HG03521 (cell line): ENCODE results near the gene ARVCF.

Source experiments
- ATAC-seq: cut with Tn5 transposase; IDR thresholded peaks from one replicate; pipeline ENCODE4 v1.9.1; 2021; ENCODE audit warnings: mild to moderate bottlenecking, moderate library complexity; ENCODE audit not compliant: unreplicated experiment

ARVCF gene

DNA sequence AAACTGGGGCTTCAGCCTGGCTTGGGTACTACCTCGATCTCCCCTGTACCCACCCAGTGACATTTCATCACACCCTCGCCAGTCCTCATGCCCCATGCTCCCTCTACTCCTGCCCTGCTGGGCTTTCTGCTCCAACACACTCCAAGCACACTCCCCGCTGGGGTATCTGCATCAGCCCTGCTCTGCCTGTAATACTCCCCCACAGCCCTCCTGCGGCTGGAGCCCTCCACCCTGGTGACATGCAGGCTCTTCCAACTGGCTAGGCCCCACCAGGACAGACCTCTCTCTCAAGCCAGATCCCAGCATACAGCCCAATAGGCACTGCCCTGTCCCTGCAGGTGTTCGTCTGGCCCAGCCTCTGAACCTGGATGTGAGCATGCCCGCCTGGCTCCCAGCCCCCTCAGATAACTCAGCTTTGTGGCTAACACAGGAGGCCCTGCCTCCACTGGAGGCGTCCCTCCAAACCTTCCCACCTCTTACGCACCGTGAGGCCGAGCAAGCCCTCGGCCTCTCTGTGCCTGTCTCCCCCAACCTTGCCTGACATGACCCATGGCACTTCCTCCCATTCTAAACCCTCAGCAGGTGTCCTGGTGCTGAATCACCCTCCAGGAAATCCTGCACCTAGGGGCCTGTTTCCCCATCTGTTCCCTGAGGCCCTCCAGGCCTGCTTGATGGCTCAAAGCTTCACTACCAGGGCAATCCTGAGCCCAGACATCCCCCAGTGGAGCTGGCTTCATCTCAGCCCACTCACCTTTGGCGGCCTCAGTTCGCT, 41.5 kb downstream of the ARVCF start:
- no peak for ATAC-seq

DNA sequence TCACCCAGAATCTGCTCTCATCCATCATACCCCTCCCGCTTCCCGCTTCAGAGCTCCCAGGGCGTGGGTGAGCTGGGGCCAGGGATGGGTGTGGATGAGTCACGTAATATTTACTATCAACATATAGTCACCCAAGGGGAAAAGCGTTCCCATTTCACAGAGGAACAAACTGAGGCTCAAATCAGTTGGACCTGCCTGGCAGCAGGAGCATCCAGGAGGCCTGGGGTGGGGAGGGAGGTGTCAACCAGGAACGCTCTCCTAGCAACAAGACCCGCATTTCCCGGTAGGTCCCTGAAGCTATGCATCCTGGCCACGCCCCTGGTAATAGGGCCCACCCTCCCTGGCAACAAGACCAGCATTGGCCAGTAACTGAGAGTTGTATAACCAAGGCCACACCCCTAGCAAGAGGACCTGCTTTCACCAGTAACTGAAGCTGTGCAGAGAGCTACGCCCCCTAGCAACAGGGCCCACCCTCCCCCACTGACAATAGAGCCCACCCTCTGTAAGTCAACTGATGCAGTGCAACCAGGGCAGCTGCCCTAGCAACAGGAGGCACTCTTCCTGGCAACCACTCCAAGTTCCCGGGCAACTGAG, 42.3 kb downstream of the ARVCF start:
- no peak for ATAC-seq

DNA sequence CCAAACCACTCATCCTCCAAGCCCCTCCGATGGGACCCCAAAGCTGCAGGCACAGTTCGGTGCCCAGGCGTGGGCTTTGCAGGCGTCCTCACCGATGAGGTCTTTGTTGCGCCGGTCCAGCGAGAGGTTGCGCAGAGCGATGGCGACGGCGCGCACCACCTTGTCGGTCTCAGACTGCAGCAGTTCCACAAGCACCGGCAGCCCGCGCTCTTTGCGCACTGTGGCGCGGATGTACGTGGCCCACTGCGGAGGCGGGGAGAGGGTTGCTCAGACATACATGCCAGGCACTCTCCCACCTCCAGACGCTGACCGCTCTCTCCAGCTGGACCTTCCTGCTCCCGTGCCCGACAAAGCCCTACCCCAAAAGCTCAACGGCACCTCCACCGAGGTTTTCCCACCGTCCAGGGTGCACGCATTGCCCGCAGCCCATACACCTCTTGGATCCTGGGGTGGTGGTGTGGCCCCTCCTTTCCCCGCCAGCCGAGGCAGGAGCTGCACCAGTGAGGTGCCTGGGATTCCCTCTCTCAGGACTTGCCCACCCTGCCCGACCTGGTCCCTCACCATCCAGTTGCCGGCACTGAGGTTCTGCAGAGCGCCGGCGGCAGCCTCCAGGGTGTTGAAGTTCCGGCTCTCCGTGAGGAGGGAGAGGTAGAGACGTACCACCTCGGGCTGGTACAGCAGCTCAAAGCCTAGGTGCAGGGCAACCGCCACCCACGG, 42.9 kb downstream of the ARVCF start:
- no peak for ATAC-seq

DNA sequence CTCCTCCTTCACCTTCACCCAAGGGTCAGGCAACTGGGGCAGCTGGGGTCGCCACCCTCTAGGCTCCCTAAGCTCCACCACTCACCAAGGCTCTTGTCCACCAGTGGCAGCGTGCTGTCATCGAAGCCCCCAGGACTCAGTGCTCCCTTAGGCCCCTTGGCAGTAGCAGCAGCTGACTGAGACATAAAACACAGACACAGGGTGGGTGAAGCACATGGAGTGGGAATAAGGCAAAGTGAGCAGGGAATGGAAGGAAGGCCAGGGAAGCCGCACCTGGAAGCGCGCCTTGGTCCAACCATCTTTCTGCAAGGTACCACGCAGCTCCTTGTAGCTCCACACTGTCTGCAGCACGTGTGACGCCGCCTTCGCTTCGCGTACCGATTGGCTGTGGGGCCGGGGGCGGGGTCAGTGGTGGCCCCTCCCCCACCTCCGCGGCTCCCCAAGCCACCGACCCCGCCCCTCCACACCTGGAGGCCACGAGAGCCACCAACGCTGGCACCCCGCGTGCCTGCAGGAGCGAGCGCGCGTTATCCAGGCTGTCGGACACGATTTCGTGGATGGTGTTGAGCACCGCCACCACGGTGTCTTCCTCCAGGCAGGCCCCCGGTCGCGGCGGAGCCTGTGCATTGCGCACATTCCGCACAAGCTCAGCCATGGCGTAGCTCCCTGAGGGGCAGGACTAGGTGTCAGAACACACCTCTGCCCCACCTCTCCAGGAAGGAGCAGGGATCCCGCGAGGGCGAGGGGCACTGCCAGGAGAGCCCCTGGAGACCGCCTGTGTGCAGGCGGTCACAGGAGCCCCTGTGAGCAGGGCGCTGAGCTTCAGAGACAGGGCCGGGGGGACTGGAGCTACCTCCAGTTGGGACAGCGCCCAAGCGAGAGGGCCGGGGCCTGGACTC, 43.7 kb downstream of the ARVCF start:
- ATAC-seq = no peak

DNA sequence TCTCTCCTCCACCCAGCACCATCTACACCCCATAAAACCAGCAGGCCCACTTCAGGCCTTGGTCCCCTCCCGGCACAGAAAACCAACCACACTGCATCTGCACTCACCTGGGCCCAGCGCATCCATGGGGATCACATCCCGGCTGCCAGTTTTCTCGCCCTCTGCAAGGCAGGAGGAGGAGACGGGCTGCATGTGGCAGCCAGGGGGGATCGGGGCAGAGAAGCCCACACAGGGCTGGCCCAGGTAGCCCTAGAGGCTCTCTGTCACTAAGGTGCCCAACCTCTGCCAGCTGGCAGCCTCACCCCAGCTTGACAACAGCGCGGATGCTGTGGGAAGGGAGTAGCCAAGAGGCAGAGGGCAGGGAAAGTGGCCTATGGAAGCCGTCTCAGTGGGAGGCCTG, 44.4 kb downstream of the ARVCF start:
- ATAC-seq = no peak

DNA sequence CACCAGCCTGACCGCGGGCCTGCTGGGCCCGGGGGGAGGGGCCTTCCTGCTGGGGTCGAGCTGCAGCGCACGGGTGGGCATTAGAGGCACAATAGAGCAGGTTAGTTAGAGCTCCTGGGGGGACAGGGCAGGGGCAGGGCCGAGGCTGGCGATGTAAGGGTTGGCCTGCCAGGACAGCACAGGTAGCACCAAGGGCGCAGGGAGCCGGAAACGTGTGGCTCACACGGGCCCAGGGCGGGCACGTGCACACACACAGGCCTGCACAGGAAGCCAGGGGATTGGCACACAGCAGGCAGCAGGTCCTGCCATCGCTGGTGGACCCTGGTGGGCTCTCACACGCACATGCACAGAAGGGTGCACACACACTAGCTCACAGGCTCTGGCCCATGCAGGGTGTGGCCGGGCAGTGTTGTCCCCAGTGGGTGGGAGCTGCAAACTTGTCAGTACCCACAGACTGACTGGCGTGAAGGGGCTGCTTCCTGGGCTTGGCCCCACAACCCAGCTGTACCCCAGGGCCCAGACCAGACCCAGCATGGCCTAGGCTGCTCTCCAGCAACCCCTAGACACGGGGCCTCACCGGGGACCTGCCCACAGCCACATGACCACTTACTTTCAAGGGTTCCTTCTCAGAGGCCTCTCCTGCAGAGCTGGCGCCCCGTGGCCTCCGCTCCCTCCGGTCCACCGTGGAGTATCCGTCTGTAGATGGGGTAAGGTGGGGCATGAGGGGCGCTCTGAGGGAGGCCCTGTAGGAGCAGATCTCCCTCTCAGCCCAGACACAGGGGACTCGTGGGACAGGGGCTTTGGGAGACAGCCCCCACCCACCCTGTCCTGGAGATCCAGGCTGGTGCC, 45.1 kb downstream of the ARVCF start:
- no peak for ATAC-seq

DNA sequence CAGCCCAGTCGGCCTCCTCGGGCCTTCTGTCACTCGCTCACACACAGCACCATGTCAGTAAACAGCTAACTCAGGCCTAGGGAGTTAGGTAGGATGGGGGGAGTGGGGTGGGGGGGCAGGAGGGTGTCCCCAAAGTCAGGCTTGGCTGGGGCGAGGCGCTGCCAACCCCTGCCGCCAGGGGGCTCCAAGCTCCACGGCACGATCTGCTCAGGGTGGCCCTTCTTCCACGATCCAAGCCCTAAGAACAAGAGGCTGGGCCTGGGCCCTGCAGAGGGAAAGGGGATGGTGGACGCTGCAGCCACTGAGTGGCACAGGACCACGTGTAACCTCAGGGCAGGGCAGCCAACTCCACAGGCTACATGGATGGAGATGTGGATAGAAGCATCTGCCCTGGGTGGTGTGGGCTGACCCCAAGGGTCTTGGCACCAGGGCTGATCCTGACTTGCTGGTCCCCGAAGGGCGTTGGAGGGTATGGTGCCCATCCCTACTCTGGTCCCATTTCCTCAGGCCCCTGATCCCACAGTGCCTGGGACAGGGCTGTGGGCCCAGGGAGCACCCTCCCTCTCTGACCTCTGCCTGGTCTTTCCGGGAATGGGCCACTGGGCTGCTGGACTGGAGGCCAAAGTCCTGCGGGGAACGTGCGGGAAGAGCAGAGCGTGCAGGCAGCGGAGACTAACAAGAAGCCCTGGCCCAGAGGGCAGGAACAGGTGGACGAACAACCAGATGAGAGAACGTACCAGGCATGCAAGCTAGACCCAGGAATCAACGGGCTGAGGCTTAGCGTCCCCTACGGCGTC, 45.9 kb downstream of the ARVCF start:
- no peak for ATAC-seq

DNA sequence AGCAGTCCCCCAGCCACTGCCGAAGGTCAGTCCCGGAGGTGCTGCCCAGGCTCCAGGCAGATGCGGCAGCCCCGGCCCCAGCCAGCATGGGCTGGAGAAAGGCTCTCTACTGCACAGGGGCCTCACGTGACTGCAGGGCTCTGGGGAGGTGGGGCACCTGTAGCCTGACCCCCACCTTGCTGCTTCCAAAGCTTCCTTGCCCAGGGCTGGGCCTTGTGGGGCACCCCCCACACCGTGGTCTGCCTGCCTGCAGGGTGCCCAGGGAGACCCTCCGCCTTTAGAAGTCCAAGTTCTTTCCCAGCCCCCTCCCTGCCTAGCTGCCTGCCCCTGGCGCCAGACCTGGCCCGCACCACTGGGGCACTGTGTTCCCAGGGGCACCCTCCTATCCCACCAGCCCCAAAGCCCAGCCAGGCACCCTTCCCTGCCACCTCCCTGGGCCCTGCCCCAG, 46.6 kb downstream of the ARVCF start:
- ATAC-seq = no peak

DNA sequence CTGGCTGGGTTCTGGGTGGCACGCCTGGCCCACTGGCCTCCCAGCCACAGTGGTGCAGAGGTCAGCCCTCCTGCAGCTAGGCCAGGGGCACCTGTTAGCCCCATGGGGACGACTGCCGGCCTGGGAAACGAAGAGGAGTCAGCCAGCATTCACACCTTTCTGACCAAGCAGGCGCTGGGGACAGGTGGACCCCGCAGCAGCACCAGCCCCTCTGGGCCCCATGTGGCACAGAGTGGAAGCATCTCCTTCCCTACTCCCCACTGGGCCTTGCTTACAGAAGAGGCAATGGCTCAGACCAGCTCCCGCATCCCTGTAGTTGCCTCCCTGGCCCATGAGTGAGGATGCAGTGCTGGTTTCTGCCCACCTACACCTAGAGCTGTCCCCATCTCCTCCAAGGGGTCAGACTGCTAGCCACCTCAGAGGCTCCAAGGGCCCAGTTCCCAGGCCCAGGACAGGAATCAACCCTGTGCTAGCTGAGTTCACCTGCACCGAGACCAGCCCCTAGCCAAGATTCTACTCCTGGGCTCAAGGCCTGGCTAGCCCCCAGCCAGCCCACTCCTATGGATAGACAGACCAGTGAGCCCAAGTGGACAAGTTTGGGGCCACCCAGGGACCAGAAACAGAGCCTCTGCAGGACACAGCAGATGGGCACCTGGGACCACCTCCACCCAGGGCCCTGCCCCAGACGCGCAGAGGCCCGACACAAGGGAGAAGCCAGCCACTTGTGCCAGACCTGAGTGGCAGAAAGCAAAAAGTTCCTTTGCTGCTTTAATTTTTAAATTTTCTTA, 47.3 kb downstream of the ARVCF start:
- ATAC-seq = no peak

DNA sequence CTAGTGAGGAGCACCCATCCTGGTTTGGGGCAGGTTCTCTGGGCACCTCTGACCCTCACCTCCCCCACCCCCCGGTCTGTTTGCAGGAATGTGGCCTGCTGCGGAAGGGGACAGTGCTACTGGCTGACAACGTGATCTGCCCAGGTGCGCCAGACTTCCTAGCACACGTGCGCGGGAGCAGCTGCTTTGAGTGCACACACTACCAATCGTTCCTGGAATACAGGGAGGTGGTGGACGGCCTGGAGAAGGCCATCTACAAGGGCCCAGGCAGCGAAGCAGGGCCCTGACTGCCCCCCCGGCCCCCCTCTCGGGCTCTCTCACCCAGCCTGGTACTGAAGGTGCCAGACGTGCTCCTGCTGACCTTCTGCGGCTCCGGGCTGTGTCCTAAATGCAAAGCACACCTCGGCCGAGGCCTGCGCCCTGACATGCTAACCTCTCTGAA, 48.2 kb downstream of the ARVCF start:
- no peak for ATAC-seq

DNA sequence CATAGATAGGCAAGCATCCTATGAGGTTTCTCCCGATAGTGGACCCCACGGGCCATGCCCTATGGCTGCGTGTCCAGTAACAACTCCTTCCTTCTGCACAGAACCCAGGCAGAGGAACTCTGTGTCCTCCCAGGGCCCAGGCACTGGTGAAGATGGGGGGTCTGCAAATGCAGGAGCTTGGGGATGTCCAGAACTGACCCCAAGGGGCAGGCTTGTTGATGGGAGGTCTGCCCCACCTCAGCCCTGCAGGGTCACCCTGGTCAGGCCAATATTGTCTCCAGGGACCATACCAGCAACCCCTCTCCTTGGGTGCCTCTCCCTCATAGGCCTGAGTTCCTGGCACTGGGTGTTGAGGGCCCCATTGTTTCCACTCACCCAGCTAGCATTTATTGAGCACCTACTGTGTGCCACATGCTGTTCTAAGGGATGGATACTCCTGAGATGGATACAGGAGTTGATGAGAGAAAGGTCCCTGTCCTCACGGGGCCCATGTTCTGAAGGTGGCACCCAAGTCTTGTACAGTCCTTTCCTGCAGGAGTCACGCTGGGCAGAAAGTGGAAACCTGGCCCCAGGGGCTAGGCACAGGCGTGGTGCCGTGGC, 48.7 kb downstream of the ARVCF start:
- no peak for ATAC-seq

DNA sequence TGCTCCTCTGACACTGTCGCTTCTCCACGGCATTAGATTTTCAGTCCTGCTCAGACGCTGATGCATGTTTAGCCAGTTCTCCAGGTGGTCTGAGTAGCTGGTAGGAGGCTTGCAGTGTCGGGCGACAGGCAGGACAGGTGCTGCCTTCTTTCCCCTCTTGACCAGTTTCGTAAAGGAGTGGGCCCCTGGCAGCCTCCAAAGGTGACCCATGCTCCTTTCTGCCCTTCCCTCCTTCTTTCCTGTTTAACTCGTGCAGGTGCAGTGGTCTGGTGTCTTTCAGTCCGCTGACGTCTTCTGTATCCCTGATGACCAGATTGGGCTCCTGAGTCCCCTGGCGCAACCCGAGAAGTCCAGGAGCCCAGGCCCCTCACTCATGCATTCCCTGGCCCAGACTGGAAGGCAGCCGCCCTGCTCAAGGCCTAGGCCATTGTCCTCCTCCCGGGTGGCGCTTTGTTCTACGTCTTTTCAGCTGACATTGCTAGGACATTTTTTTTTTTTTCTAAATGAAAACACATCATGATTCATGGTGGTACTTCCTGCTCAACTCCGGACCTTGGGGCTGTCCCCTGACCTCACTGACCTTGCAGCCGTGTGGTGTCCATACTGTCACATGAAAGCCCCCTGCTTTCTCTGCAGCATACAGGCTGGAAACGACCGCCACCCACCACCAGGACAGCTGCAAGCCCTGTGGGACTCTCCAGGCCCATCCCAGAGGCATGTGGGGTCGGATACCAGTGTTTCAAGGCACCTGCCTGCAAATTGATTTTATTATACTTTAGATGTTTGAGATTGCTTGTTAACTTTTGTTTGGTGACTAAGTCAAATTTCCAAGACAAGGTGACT, 49.5 kb downstream of the ARVCF start:
- no peak for ATAC-seq

DNA sequence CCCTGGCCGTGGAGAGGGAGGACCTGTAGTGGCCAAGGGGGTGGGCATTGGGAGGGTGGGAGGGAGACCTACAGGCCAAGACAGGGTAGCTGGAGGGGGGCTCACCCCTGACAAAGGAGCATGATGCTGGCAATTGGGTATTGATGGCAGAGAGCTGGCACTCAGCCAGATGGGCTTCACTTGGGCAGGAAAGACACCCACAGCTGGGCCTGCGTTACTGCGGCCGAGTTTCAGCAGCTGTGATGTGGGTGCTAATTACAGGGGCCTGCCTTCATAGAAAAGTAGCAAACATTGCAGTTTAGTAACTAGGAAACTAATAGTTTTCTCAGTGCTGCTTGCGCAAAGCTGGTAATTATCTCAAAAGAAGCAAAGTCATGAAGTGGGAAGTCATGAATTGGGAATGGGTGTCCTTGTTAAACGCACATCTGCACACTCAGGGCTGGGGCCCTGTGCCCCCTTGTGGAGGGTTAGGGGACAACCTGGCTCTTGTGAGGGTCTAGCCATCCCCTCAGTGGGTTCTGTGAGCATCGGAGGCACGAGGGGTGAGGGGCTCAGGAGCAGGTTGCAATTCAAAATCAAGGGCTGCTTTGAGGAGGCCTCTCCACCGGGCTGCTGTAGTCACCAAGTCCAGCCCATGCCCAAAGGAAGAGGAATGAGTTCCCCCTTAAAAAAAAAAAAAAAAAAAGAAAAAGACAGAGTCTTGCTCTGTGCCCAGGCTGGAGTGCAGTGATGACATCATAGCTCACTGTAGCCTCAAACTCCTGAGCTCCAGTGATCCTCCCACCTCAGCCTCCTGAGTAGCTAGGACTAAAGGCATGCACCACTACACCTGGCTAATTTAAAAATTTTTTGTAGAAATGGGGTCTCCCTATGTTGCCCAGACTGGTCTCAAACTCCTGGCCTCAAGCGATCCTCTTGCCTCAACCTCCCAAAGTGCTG, 50.6 kb downstream of the ARVCF start:
- ATAC-seq = no peak

DNA sequence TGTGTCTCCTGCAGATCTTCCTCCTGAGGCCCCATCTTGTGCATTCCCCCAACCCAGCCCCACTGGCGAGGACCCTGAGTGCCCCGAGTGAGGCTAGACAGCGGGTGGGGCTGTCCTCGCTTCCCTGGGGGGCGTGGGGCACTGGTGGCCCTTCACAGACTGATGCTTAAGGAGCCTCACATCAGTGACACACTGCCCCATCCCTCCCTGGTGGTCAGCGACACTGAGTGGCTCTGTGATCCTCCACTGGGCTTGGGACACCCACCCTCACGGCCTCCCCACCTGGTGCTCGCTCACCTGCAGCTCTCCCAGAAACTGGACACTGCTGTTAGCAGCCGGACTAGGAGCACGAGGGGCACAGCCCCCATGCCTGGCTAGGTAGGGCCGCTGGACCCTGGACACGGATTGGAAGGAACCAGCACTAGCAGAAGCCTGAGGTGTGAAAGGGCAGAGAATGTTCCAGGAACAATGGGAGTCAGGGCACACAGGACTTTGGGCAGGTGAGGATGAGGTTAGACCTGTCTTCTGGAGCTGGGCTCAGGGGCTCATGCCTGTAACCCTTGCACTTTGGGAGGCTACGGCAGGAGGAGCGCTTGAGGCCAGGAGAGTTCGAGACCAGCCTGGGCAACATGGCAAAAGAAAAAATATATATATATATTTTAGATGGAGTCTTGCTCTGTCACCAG, 51.8 kb downstream of the ARVCF start:
- no peak for ATAC-seq

DNA sequence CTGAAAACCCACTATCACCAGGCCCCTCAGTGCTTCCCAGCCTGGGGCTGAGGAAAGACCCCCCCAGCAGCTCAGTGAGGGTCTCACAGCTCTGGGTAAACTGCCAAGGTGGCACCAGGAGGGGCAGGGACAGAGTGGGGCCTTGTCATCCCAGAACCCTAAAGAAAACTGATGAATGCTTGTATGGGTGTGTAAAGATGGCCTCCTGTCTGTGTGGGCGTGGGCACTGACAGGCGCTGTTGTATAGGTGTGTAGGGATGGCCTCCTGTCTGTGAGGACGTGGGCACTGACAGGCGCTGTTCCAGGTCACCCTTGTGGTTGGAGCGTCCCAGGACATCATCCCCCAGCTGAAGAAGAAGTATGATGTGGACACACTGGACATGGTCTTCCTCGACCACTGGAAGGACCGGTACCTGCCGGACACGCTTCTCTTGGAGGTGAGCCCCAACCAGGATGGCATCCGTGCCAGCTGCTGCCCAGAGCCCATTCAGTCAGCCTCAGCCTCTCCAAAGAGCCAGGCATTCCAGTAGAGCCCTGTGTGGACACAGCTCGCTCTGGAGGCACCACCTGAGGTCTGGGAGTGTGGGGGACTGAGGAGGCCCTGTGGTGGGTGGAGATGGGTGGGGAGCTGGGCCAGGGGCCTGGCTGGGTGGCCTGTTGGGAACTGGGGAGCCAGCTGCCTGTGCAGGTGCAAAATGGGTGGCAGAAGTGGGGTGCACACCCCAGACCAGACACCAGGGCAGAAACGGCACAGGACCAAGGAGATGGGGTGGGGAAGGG, 52.6 kb downstream of the ARVCF start:
- no peak for ATAC-seq
